Loucy (cell line): ENCODE results near the gene RECQL5.

ENCODE experiments used
- EZH2phosphoT487 ChIP-seq: fragments of 200-600 bp; IDR thresholded peaks from 2 replicates; pipeline ENCODE4 v1.6.1; 2018; ENCODE audit warnings: antibody characterized with exemption, mild to moderate bottlenecking, moderate library complexity, borderline replicate concordance
- TF ChIP-seq, protein P1 (sequence below): fragments of 200-600 bp; sonication (generic); conservative IDR thresholded peaks from 2 replicates; pipeline ENCODE4 v1.5.1; 2014; ENCODE audit warnings: mild to moderate bottlenecking, antibody characterized with exemption, low read length

DNA sequence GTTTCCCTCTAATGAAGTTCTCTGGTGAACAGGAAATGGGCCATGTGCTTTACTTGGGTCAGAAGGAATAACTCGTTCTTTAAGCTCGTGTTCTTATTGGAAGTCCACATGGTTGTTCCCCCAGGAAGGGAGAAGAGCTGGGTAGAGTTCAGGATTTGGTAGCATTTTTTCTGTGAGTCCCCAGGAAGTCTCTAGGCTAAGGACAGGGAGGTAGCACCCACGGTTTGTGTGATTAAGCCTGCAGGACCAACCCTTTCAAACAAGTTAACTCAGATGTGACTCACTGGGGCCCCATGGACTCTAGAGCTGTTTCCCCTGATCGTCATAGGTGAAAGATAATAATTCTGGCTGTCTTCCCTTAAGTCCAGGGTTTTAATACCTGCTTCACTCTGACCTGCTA lies 16.6 kb upstream of the RECQL5 start:
- no peak for TF ChIP-seq EZH2phosphoT487
- TF ChIP-seq, protein P1, sequence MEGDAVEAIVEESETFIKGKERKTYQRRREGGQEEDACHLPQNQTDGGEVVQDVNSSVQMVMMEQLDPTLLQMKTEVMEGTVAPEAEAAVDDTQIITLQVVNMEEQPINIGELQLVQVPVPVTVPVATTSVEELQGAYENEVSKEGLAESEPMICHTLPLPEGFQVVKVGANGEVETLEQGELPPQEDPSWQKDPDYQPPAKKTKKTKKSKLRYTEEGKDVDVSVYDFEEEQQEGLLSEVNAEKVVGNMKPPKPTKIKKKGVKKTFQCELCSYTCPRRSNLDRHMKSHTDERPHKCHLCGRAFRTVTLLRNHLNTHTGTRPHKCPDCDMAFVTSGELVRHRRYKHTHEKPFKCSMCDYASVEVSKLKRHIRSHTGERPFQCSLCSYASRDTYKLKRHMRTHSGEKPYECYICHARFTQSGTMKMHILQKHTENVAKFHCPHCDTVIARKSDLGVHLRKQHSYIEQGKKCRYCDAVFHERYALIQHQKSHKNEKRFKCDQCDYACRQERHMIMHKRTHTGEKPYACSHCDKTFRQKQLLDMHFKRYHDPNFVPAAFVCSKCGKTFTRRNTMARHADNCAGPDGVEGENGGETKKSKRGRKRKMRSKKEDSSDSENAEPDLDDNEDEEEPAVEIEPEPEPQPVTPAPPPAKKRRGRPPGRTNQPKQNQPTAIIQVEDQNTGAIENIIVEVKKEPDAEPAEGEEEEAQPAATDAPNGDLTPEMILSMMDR = no peak
